ENCODE results near the gene TRIP13. TPM values are rescaled to one million over a fixed set of nuclear protein-coding genes. Genes with fewer than 3 reads are reported as not detected.
"Not testable (repeated sequence)": the region's sequence is repeated elsewhere in the genome, so short reads cannot be mapped to it uniquely, and the experiment has no call there.

TRIP13 gene
- total and polyA plus RNA-seq, 2 of the 4 experiments (the other 2 are of a cell fraction) = 17.1 to 35.5 TPM

DNA sequence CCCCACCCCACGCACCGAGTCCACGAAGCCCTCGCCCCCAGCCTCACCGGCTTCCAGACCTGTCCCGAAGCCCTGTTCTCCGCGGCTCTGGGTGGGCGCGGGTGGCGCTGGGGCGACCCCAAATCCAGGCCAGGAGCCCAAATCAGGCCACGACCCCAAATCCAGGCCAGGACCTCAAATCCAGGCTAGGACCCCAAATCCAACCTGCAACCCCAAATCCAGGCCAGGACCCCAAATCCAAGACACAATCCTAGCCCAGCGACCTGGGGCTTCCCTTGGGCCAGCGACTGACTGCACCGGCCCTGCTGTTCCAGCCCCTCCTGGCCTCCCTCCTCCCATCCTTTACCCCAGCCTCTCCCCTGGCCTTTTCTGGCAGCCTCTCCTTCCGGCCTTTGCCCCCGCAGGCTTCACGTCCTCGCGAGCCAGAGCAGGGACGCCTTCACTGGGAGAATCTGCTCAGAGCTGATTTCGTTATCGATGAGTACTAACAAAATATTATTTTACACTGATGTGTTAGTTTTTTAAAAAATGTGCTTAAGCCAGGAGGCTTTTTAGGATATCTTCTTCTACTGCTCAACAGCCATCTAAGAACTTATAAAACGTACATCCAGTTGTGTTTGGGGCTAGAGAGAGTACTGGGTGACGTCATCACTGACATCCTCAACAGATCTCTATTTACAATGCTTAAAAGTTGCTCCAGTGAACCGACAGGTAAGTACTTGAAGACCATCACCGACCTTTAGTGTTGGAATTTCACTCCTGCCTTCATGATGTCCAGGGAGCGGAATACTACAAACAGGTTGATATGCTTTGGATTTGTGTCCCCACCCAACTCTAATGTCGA is 34.7 kb downstream of the TRIP13 start:
- TF ChIP-seq POLR2A (IDR thresholded peaks at IDR 0.05; ENCODE audit: low read depth, low read length) = no peak
- no peak for TF ChIP-seq ELK1 (IDR thresholded peaks at IDR 0.05; ENCODE audit: borderline replicate concordance, low read depth, low read length)
- TF ChIP-seq NFE2L2 (IDR thresholded peaks at IDR 0.05; ENCODE audit: low read depth, low read length) = no peak
- no peak for TF ChIP-seq RAD21 (IDR thresholded peaks at IDR 0.05; ENCODE audit: low read length)
- TF ChIP-seq CHD1 (IDR thresholded peaks at IDR 0.05; ENCODE audit: low read depth, low read length) = no peak
- no peaks in the 10 kb centered on the region for H4K20me1 ChIP-seq (ENCODE audit: insufficient read depth, low read length)
- no peaks in the 10 kb centered on the region for H3K79me1 ChIP-seq (ENCODE audit: low read depth in 1 of 2, low read length in 2 of 2)
- POLR2A ChIA-PET (ENCODE audit: unreplicated experiment) = no interaction called here
- H3K23ac ChIP-seq (ENCODE audit: low read depth, low read length) = no peak overlapping the region
- dilution Hi-C loops (cut with HindIII; ENCODE audit: low sequenced_read_pairs, unreplicated experiment) (no loop called here), intact Hi-C loops (cut with micrococcal nuclease) (no loop called here), in situ Hi-C loops (cut with MboI; ENCODE audit: low sequenced_read_pairs) (no loop called here)
- H3K9me1 ChIP-seq (ENCODE audit: insufficient read depth, low read length) = no peaks in the 10 kb centered on the region; the same call in 1 of the 2 replicates
- no peak overlapping the region for H3K9ac ChIP-seq (ENCODE audit: low read depth, low read length)
- no peak overlapping the region for H3K4ac ChIP-seq (ENCODE audit: low read depth, low read length)
- H2BK15ac ChIP-seq (ENCODE audit: low read depth, low read length) = no peak overlapping the region
- peaks cover 22% of the 10 kb centered on the region for H3K27me3 ChIP-seq (ENCODE audit: control insufficient read depth, insufficient read depth, low read length)
- no peaks in the 10 kb centered on the region for H3K9me3 ChIP-seq (ENCODE audit: control insufficient read depth, insufficient read depth, low read length)
- no peak overlapping the region for H4K5ac ChIP-seq (ENCODE audit: low read depth, low read length)
- CTCF ChIA-PET = no interaction called here
- no peak overlapping the region for H3K14ac ChIP-seq (replicated peaks; ENCODE audit: low read depth, low read length)
- no peak for ATAC-seq (ENCODE audit: low read depth)
- H3K4me2 ChIP-seq (ENCODE audit: low read depth, low read length) = no peak overlapping the region
- H2AFZ ChIP-seq (replicated peaks; ENCODE audit: low read length, poor library complexity) = no peak overlapping the region
- DNase-seq = no peak
- no TSS peak for BruUV-seq (replicated peaks)
- no peak overlapping the region for H4K91ac ChIP-seq (ENCODE audit: insufficient read depth, low read depth, low read length)
- no peak overlapping the region for H3K4me3 ChIP-seq (ENCODE audit: insufficient read depth, low read depth, low read length)
- H3K36me3 ChIP-seq (ENCODE audit: control insufficient read depth, insufficient read depth, low read length) = no peaks in the 10 kb centered on the region
- H4K8ac ChIP-seq (ENCODE audit: low read depth in 2 of 2, low read length in 2 of 2) = no peak overlapping the region
- H3K18ac ChIP-seq (ENCODE audit: low read depth, low read length) = no peak overlapping the region
- H2BK120ac ChIP-seq (ENCODE audit: low read depth, low read length) = no peak overlapping the region
- no peak overlapping the region for H2BK5ac ChIP-seq (ENCODE audit: low read depth, low read length, poor library complexity, severe bottlenecking)
- H3K56ac ChIP-seq (ENCODE audit: extremely low read depth, insufficient read depth, low read length) = no peak overlapping the region
- H2AK9ac ChIP-seq (replicated peaks; ENCODE audit: low read depth, low read length, poor library complexity) = no peak overlapping the region
- 84% methylated on average over 20 of the region's 30 CpGs; no CpG with 5 or more reads in 1 of the 2 experiments for WGBS, 2 experiments (ENCODE audit: extremely low coverage in 2 of 2, insufficient read length in 1 of 2)
- peaks cover 3% of the 10 kb centered on the region; the same call in 1 of the 2 replicates for H3K4me1 ChIP-seq (ENCODE audit: control insufficient read depth, insufficient read depth, low read length)
- no peak overlapping the region for H2BK20ac ChIP-seq (ENCODE audit: low read depth, low read length)
- H2AK5ac ChIP-seq (ENCODE audit: low read depth, low read length) = no peak overlapping the region
- no peak overlapping the region for H3K27ac ChIP-seq (ENCODE audit: insufficient read depth, low read length)

DNA sequence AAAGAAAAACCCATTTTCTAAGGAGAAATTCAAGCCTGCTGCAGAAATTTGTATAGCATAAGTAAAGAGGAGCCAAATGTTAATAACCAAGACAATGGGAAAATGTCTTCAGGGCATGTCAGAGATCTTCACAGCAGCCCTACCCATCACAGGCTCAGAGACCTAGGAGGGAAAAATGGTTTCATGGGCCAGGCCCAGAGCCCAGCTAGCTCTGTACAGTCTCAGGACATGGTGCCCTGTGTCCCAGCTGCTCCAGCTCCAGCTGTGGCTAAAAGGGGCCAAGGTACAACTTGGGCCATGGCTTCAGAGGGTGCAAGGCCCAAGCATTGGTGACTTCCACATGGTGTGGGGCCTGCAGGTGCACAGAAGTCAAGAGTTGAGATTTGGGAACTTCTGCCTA is 36.5 kb downstream of the TRIP13 start:
- ATAC-seq (ENCODE audit: low read depth); H4K91ac ChIP-seq (ENCODE audit: insufficient read depth, low read depth, low read length); H3K4me2 ChIP-seq (ENCODE audit: low read depth, low read length); H2AK5ac ChIP-seq (ENCODE audit: low read depth, low read length); H4K8ac ChIP-seq (ENCODE audit: low read depth in 2 of 2, low read length in 2 of 2); H4K5ac ChIP-seq (ENCODE audit: low read depth, low read length); dilution Hi-C loops (cut with HindIII; ENCODE audit: low sequenced_read_pairs, unreplicated experiment); H3K9me1 ChIP-seq (ENCODE audit: insufficient read depth, low read length); H2AFZ ChIP-seq (replicated peaks; ENCODE audit: low read length, poor library complexity); intact Hi-C loops (cut with micrococcal nuclease); in situ Hi-C loops (cut with MboI; ENCODE audit: low sequenced_read_pairs); H3K14ac ChIP-seq (replicated peaks; ENCODE audit: low read depth, low read length); H3K56ac ChIP-seq (ENCODE audit: extremely low read depth, insufficient read depth, low read length); H2BK15ac ChIP-seq (ENCODE audit: low read depth, low read length); H3K4ac ChIP-seq (ENCODE audit: low read depth, low read length); H3K36me3 ChIP-seq (ENCODE audit: control insufficient read depth, insufficient read depth, low read length); H3K18ac ChIP-seq (ENCODE audit: low read depth, low read length); H2BK120ac ChIP-seq (ENCODE audit: low read depth, low read length); H3K27ac ChIP-seq (ENCODE audit: insufficient read depth, low read length); H2BK20ac ChIP-seq (ENCODE audit: low read depth, low read length); H3K79me1 ChIP-seq (ENCODE audit: low read depth in 1 of 2, low read length in 2 of 2); H2AK9ac ChIP-seq (replicated peaks; ENCODE audit: low read depth, low read length, poor library complexity); H3K4me3 ChIP-seq (ENCODE audit: insufficient read depth, low read depth, low read length); H3K9me3 ChIP-seq (ENCODE audit: control insufficient read depth, insufficient read depth, low read length); H3K23ac ChIP-seq (ENCODE audit: low read depth, low read length); H2BK5ac ChIP-seq (ENCODE audit: low read depth, low read length, poor library complexity, severe bottlenecking); DNase-seq; H3K9ac ChIP-seq (ENCODE audit: low read depth, low read length); POLR2A ChIA-PET (ENCODE audit: unreplicated experiment); H4K20me1 ChIP-seq (ENCODE audit: insufficient read depth, low read length); H3K4me1 ChIP-seq (ENCODE audit: control insufficient read depth, insufficient read depth, low read length); BruUV-seq (replicated peaks): not testable (repeated sequence)
- CTCF ChIA-PET = interaction anchor here (0.9 kb wide), 1 partner anchor 210 kb away, joined by 3 read pairs; no protein-coding TSS in a partner anchor
- H3K27me3 ChIP-seq (ENCODE audit: control insufficient read depth, insufficient read depth, low read length) = peaks cover 25% of the 10 kb centered on the region

Data from IMR-90 (cell line).